Fibroblast of mammary gland (primary cell): ENCODE data around the gene APOA4.

ENCODE experiments used
- DNase-seq: peaks from one replicate; pipeline ENCODE4 v3.0.0-alpha.2; 2010; ENCODE audit warnings: low read depth
- H3K4me3 ChIP-seq: 2 replicates; pipeline ENCODE4 v1.5.1; 2011; ENCODE audit warnings: low read depth, mild to moderate bottlenecking, low read length, moderate library complexity; ENCODE audit not compliant: control insufficient read depth
- TF ChIP-seq, protein P1 (sequence below): conservative IDR thresholded peaks from 2 replicates; pipeline ENCODE4 v1.5.1; 2011; ENCODE audit warnings: low read depth, low read length, inconsistent platforms; ENCODE audit not compliant: control insufficient read depth, insufficient read depth

APOA4 gene

DNA sequence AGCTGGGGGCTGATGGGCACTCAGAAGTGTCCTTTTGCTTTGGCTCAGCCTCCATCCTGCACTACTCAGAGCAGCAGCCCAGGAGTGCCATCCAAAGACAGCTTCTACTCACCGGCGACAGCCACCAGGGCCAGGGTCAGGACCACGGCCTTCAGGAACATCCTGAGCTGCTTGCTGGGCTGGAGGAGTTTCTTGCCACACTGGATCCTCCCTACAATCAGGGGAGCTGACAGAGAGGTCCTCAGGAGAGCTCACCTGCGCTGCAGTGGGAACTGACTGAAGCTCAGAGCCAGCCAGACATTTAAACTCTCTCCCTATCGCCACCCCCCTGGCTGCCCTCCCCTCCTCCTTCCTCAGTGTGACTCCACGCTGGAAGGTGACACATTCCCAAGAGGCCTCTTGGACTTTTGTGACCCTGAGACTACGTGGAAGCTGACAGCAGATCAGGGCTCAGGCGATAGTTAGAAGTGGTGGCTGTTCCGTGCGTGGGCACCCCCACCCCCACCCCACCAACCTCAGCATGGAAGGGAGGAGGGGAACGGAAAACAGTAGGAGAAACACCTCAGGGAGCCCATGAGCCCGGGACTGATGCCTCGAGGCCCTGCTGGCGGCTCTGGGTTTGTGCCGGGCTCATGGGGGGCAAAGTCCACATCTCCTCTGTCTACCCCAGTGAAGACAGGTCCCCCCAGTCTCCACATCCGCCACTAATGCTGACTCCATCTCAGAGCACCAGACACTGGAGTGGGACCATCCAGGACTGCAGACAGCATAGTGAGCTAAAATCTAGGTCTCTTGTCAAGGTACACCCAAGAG lies at the start of gene APOA4:
Gene APOA4 (minus strand): TSS at position 274 of the 813 bp plus-strand sequence. CDS start 113 bp downstream, at position 161.
- no peak within 1 kb of the TSS for H3K4me3 ChIP-seq
- TF ChIP-seq, protein P1, sequence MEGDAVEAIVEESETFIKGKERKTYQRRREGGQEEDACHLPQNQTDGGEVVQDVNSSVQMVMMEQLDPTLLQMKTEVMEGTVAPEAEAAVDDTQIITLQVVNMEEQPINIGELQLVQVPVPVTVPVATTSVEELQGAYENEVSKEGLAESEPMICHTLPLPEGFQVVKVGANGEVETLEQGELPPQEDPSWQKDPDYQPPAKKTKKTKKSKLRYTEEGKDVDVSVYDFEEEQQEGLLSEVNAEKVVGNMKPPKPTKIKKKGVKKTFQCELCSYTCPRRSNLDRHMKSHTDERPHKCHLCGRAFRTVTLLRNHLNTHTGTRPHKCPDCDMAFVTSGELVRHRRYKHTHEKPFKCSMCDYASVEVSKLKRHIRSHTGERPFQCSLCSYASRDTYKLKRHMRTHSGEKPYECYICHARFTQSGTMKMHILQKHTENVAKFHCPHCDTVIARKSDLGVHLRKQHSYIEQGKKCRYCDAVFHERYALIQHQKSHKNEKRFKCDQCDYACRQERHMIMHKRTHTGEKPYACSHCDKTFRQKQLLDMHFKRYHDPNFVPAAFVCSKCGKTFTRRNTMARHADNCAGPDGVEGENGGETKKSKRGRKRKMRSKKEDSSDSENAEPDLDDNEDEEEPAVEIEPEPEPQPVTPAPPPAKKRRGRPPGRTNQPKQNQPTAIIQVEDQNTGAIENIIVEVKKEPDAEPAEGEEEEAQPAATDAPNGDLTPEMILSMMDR: no peak
- DNase-seq: no peak

DNA sequence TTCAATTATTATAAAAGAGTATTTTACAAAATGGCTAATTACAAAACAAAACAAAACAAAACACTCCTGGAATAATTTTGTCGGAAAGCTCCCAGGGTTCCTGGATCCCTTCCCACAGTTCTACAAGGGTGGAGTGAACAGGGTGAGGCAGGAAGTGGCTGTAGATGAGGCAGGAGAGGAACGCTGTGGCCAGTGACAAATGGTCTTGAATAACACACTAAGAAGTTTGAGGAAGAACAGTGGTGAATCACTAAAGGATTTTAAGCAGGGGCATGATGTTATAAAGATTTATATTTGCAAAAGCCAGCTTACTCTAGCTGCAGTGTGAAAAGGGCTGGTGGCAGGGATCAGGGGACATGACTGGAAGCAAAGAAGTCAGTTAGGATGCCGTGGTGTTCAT lies 48.1 kb upstream of the APOA4 start:
- TF ChIP-seq, protein P1: no peak
- DNase-seq: peak; percentile 95
- no peak overlapping the region for H3K4me3 ChIP-seq

DNA sequence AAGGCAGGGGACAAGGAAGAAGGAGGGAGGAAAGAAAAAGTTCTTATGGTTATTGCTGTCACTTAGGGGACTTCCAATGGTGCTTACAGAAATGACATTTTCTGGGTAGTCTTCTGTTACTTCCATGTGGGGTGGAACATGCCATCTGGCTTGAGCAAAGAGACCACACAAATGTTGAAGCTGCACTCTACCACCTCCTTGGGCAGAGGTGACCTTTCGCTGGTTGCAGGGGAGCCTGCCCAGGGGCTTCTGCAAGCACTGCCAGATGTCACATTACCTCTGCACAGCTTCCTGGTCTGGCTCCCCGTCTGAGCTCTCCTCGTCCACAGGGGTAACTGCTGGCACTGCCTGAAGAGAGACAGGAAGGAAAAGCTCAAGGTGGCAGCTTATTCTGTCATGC lies 47.0 kb upstream of the APOA4 start:
- H3K4me3 ChIP-seq: no peak overlapping the region
- TF ChIP-seq, protein P1: no peak
- DNase-seq: no peak

DNA sequence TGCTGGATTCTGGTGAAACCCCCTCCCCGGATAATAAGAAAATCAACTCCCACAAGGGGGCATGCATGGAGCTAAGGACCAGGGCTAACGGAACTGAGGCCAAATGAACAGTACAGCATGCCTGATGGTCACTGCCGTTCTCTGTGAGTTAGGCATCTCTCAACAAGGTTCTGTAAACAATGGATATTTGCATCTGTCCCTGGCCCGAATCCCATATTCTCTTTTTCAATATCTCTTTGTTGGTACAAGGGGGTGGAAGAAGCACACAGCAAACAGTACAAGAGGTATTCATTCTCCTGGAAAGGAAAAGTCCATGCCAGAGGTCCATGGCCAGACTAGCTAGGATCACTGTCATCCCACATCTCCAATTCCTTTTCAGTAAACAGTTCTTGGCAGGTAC lies 46.5 kb upstream of the APOA4 start:
- no peak for DNase-seq
- TF ChIP-seq, protein P1: no peak
- H3K4me3 ChIP-seq: no peak overlapping the region

- no peak for DNase-seq
- TF ChIP-seq, protein P1: no peak
- no peak overlapping the region for H3K4me3 ChIP-seq
Measured at GRCh38 chr11:116868066-116868465, 45.0 kb upstream of the APOA4 start.

DNA sequence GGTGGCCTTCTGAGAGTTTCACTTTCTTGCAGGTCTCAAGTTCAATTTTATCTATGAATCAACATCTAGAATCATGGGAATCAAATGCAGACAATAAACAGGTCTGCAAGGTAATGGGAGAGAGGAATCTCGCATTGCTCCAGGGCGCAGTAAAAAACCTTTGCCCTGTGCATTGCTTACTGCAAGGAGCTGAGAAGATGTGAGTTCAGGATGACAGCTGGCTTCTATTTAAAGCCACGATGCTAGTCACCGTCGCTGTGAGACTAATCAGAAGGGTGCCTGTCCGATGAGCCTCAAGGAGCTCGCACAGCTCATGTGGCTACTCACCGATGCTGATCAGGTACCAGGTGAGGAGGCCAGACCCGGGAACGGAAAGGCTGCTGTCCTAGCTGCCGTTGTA lies 44.5 kb upstream of the APOA4 start:
- DNase-seq: no peak
- no peak overlapping the region for H3K4me3 ChIP-seq
- TF ChIP-seq, protein P1: no peak

DNA sequence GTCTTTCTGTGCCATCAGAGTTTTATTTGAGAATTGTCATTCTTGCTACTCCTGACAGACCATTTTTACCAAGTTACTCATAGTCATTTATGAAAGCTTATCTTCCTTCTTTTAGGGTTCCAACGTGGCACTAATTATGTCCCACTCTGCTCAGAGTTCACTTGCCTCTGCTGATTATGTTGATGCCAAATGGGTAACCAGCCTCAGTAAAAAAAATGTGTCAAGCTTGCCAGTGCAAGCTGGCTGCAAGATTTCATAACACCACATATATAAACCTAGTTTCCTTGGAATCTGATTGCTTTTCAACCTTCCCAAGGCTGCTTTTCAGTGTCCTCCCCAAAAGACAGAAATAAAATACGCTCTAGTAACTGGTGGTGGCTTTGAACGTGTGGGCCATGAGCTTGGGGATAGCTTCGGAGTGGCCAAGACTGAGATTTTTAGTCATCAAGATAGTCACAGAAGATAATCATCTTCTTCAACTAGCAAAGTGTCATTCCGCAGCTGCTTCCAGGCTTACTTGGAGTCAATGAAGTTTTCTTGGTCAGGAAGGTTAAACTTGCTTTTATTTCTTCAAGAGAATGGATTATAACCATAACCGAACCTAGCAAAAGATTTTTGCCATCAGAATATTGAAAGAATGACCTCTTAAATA lies 43.8 kb upstream of the APOA4 start:
- TF ChIP-seq, protein P1: no peak
- DNase-seq: no peak
- no peak overlapping the region for H3K4me3 ChIP-seq
